Osteoblast (primary cell): ENCODE data around the gene AHCYL2. TPM values are rescaled to one million over a fixed set of nuclear protein-coding genes. Genes with fewer than 3 reads are reported as not detected.
"Not testable (repeated sequence)": the region's sequence is repeated elsewhere in the genome, so short reads cannot be mapped to it uniquely, and the experiment has no call there.

ENCODE experiments used
- DNase-seq: peaks from one replicate; pipeline ENCODE4 v3.0.0; 2011; ENCODE audit warnings: low spot score, mixed read lengths; ENCODE audit not compliant: insufficient read length; ENCODE audit errors: missing footprints
- H2AFZ ChIP-seq: 2 replicates; pipeline ENCODE4 v1.6.0; 2011; ENCODE audit warnings: mild to moderate bottlenecking, low read length
- H3K27ac ChIP-seq: 2 replicates; pipeline ENCODE4 v1.5.1; 2011; ENCODE audit warnings: mild to moderate bottlenecking, low read depth, low read length, moderate library complexity
- H3K27me3 ChIP-seq: 2 replicates; pipeline ENCODE4 v1.6.0; 2012; ENCODE audit warnings: mild to moderate bottlenecking, control low read depth, inconsistent platforms, low read length, moderate library complexity; ENCODE audit not compliant: insufficient read depth
- H3K36me3 ChIP-seq: 2 replicates; pipeline ENCODE4 v1.5.1; 2011; ENCODE audit warnings: mild to moderate bottlenecking, low read length, control low read depth, moderate library complexity; ENCODE audit not compliant: insufficient read depth
- H3K4me1 ChIP-seq: 2 replicates; pipeline ENCODE4 v1.5.1; 2011; ENCODE audit warnings: mild to moderate bottlenecking, low read length, control low read depth, moderate library complexity; ENCODE audit not compliant: insufficient read depth
- H3K4me2 ChIP-seq: 2 replicates; pipeline ENCODE4 v1.6.0; 2011; ENCODE audit warnings: mild to moderate bottlenecking, low read length; ENCODE audit not compliant: insufficient read depth
- H3K4me3 ChIP-seq: fragments of 200-600 bp; sonication (generic); 3 replicates; pipeline ENCODE4 v1.5.1; 2012; ENCODE audit warnings: mild to moderate bottlenecking, low read length, inconsistent platforms; ENCODE audit not compliant: insufficient read depth
- H3K79me2 ChIP-seq: 2 replicates; pipeline ENCODE4 v1.6.0; 2012; ENCODE audit warnings: mild to moderate bottlenecking, low read length, control low read depth, inconsistent platforms; ENCODE audit not compliant: insufficient read depth
- H3K9me3 ChIP-seq: 2 replicates; pipeline ENCODE4 v1.5.1; 2011; ENCODE audit warnings: low read depth, low read length, control low read depth
- H4K20me1 ChIP-seq: 2 replicates; pipeline ENCODE4 v1.6.0; 2012; ENCODE audit warnings: mild to moderate bottlenecking, low read length, control low read depth; ENCODE audit not compliant: insufficient read depth
- CTCF ChIP-seq: IDR thresholded peaks from 2 replicates; pipeline ENCODE4 v1.5.1; 2011; ENCODE audit warnings: mild to moderate bottlenecking, low read depth, low read length, moderate library complexity; ENCODE audit errors: extremely low read depth
- total RNA-seq: library from RNA; depleted of rRNA; stranded (reverse); fragments of >200 nt; gene quantifications from 2 replicates; pipeline ENCODE4 v1.2.3, GENCODE V29; 2012

Gene AHCYL2
- total RNA-seq, 1 donor = 10.1 TPM

- Histone ChIP-seq H3K36me3 (no peaks in the 10 kb centered on the region), H4K20me1 (no peaks in the 10 kb centered on the region), H2AFZ (no peak overlapping the region), H3K79me2 (no peaks in the 10 kb centered on the region), H3K4me2 (no peak overlapping the region), H3K9me3 (no peaks in the 10 kb centered on the region), H3K4me3 (no peak overlapping the region), H3K4me1 (peaks cover 8% of the 10 kb centered on the region), H3K27ac (no peak overlapping the region), H3K27me3 (no peaks in the 10 kb centered on the region)
- no peak for DNase-seq
- TF ChIP-seq CTCF = peak; percentile 70
Observed at GRCh38 chr7:129298268-129298893, 73.6 kb downstream of the AHCYL2 start.

DNA sequence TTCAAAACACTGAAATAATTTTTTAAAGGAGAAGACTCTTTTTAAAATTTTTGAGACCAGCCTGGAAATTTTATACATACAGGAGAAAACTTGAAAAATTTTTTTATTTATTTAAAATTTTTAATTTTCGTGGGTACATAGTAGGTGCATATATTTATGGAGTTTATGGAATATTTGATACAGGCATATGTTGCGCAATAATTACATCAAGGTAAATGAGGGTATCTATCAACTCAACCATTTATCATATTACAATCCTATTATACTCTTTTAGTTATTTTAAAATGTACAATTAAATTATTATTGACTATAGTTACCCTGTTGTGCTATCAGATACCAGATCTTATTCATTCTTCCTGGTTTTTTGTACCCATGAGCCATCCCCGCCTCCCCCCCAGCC is 75.1 kb downstream of the AHCYL2 start:
- Histone ChIP-seq H3K27ac (no peak overlapping the region), H4K20me1 (no peaks in the 10 kb centered on the region), H3K9me3 (no peaks in the 10 kb centered on the region), H3K4me1 (peaks cover 6% of the 10 kb centered on the region), H3K4me2 (no peak overlapping the region), H3K36me3 (no peaks in the 10 kb centered on the region), H2AFZ (no peak overlapping the region), H3K79me2 (no peaks in the 10 kb centered on the region), H3K4me3 (no peak overlapping the region), H3K27me3 (no peaks in the 10 kb centered on the region)
- no peak for TF ChIP-seq CTCF
- DNase-seq = no peak

DNA sequence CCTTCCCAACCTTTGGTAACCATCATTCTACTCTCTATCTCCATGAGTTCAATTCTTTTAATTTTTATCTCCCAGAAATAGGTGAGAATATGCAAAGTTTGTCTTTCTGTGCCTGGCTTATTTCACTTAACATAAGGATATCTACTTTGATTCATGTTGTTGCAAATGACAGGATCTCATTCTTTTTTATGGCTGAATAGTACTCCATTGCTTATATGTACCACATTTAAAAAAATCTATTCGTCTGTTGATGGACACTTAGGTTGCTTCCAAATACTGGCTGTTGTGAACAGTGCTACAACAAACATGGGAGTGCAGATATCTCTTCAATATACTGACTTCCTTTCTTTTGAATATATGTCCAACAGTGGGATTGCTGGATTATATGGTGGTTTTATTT is 75.5 kb downstream of the AHCYL2 start:
- DNase-seq, H3K27ac ChIP-seq, H3K4me2 ChIP-seq, H3K27me3 ChIP-seq, H3K4me1 ChIP-seq, H4K20me1 ChIP-seq, H3K4me3 ChIP-seq, H2AFZ ChIP-seq, H3K79me2 ChIP-seq, H3K36me3 ChIP-seq, H3K9me3 ChIP-seq: not testable (repeated sequence)

DNA sequence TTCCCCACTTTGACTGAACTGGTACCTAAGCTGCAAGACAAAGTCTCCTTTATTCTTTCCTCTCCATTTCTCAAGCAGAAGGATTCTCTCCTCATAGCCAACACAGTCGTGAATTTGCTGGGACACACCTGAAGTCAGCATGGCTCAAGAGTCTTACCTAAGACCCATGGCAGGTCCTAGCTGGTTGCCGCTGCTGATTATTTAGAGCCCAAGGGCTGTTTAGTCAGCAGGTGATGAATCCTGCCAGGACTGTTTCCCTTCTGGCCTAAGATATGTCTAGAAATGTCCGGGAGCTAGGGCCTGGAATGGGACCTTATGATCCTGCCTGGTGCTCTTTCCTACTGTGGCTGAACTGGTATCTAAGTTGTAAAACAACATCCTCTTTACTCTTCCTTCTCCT is 82.8 kb downstream of the AHCYL2 start:
- Histone ChIP-seq H3K36me3 (no peaks in the 10 kb centered on the region), H3K4me1 (no peaks in the 10 kb centered on the region), H3K27me3 (no peaks in the 10 kb centered on the region), H2AFZ (no peak overlapping the region), H3K27ac (no peak overlapping the region), H3K4me3 (no peak overlapping the region), H4K20me1 (no peaks in the 10 kb centered on the region), H3K79me2 (no peaks in the 10 kb centered on the region), H3K9me3 (no peaks in the 10 kb centered on the region), H3K4me2 (no peak overlapping the region)
- no peak for TF ChIP-seq CTCF
- no peak for DNase-seq
